ENCODE results near the gene ABI3BP.

GRCh38 chr3:100803711-100804110 lies 189.5 kb downstream of the ABI3BP start:
- TF ChIP-seq CTCF (IDR thresholded peaks at IDR 0.05; ENCODE audit: low read length) = no peak
- no peak for TF ChIP-seq EZH2phosphoT487 (IDR thresholded peaks at IDR 0.05; ENCODE audit: low read length)

All from MM.1S (cell line).